NCI-H2227 (cell line): ENCODE results near the gene TMEM132D.

Experiments
- DNase-seq: peaks from one replicate; lab custom pipeline; 2025; ENCODE audit not compliant: unreplicated experiment; lab: John Stamatoyannopoulos, UW

The TMEM132D gene

GRCh38 chr12:129750421-129750820 is 153.4 kb downstream of the TMEM132D start:
- DNase-seq = no peak

- DNase-seq = no peak
These were observed 157.5 kb downstream of the TMEM132D start for GRCh38 chr12:129746318-129746717.

GRCh38 chr12:129729170-129729569 is 174.7 kb downstream of the TMEM132D start:
- no peak for DNase-seq

GRCh38 chr12:129727100-129727499 is 176.7 kb downstream of the TMEM132D start:
- DNase-seq = no peak

- no peak for DNase-seq
These were observed 180.6 kb downstream of the TMEM132D start for GRCh38 chr12:129723260-129723659.

GRCh38 chr12:129720618-129721017 is 183.2 kb downstream of the TMEM132D start:
- no peak for DNase-seq

GRCh38 chr12:129719416-129719815 is 184.4 kb downstream of the TMEM132D start:
- no peak for DNase-seq

GRCh38 chr12:129717438-129717837 is 186.4 kb downstream of the TMEM132D start:
- DNase-seq = no peak

GRCh38 chr12:129716825-129717224 is 187.0 kb downstream of the TMEM132D start:
- DNase-seq = no peak

- DNase-seq = no peak
These were observed 197.1 kb downstream of the TMEM132D start for GRCh38 chr12:129706716-129707115.

- DNase-seq = no peak
These were observed 199.5 kb downstream of the TMEM132D start for GRCh38 chr12:129704232-129704830.

GRCh38 chr12:129701631-129702101 is 202.2 kb downstream of the TMEM132D start:
- no peak for DNase-seq

GRCh38 chr12:129700036-129700435 is 203.8 kb downstream of the TMEM132D start:
- DNase-seq = no peak

- DNase-seq = no peak
These were observed 206.9 kb downstream of the TMEM132D start for GRCh38 chr12:129696926-129697325.

- DNase-seq = no peak
These were observed 207.4 kb downstream of the TMEM132D start for GRCh38 chr12:129696405-129696804.

- no peak for DNase-seq
These were observed 210.1 kb downstream of the TMEM132D start for GRCh38 chr12:129693731-129694130.

GRCh38 chr12:129687731-129688130 is 216.1 kb downstream of the TMEM132D start:
- DNase-seq = no peak

GRCh38 chr12:129681830-129682229 is 222.0 kb downstream of the TMEM132D start:
- DNase-seq = no peak

- DNase-seq = no peak
These were observed 222.7 kb downstream of the TMEM132D start for GRCh38 chr12:129681151-129681550.

- no peak for DNase-seq
These were observed 227.4 kb downstream of the TMEM132D start for GRCh38 chr12:129676411-129676810.

- no peak for DNase-seq
These were observed 227.9 kb downstream of the TMEM132D start for GRCh38 chr12:129675947-129676346.

- no peak for DNase-seq
These were observed 228.3 kb downstream of the TMEM132D start for GRCh38 chr12:129675496-129675895.

GRCh38 chr12:129673806-129674205 is 230.0 kb downstream of the TMEM132D start:
- no peak for DNase-seq
